Left renal pelvis (tissue), 4 donors: ENCODE results near the gene TRDN. TPM values are rescaled to one million over a fixed set of nuclear protein-coding genes. Genes with fewer than 3 reads are reported as not detected.
"Not testable (repeated sequence)": the region's sequence is repeated elsewhere in the genome, so short reads cannot be mapped to it uniquely, and the experiment has no call there.

Experiments used
- DNase-seq, 4 donors: peaks; one replicate each; pipeline ENCODE4 v3.0.0-alpha.2; 2013; ENCODE audit warnings: low read depth in 4 of 4, low spot score in 3 of 4
- polyA plus RNA-seq, 4 donors: library from polyadenylated mRNA; unstranded; fragments of 120-200 nt; gene quantifications; one replicate each; pipeline ENCODE4 v1.2.1, GENCODE V29; 2013; ENCODE audit not compliant: insufficient read length in 4 of 4

The TRDN gene
- polyA plus RNA-seq, 4 donors = 1.6 to 4.2 (median 2.2) TPM

DNA sequence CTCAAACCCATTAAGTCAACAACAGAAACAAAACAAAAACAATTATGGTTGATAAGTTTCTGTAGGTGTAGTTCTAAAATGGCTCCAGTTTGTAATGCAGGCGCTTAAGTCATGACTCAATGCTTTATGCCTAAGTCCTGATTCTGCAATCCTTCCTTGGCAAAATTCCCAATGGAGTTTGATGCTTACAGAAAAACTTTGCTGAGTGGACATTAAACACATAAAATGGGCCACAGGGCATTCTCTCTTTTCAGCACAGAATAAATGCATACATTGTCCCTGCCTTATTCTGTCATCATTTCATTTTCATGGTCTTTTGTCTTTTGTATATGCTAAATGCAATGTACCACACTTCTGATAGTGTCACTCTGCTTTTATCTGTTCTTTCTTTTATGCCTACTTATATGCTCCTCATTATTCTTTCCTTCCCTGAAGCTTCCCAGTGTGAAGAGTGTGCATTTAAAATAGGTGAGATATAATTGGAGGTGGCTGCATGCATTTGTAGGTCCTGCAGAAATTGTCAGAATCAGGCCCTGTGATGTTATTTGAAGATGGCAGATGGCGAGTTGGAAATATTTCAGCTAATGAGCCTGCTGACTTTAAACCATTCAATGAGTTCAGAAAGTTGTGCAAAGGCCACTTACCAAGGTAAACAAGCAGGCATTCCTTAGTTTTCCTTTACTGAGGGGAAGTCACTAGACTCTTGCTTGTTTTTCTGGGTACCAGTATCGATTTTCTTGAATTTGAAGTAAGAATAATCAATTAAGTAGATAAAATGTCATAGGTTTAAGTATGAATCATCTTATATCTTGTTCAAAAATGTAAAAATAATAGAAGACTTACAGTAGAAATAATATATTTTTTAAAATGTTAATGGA lies 313.1 kb downstream of the TRDN start:
- DNase-seq = no peak

DNA sequence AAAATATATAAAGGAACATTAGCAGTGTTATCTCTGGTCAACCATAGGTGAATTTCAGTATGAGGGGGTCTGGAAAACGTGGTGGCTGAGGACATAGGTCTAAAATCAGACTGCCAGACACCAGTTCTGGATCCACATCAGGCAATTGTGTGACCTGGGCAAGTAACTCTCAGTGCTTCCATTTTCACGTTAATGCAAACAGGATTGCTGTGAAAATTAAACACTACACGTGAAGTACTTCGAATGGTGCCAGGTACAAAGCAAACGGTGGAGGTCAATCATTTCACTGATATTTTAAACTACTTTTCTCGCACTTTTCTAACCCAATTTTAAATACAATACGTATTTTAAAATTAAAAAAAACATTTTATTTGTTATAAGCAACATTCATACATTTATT lies 315.7 kb downstream of the TRDN start:
- no peak for DNase-seq

DNA sequence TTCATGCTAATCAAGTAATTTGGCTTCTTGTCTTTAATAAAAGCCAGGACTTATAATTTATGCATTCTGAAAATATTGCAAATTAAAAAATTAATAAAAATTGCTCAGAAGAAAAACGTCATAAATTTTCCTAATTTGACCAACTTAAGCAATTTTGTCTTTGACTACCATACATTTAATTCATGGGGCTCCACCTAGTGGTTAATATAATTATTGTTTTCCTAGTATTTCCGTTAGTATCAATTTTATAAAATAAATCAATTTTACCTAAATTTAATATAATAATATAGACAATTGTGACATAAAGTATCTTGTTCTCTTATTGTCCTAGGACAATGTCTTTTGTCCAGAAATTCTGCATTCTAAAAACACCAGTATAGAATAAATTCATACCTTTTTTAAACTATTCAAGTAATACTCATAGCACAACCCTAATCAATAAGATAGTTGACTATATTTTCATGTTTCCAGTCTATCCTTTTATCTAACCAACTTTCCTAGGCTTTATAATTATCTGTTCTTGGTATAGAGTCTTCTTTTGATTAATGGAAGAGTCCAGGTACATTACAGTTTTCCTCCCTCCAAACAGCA lies 319.9 kb downstream of the TRDN start:
- no peak for DNase-seq

DNA sequence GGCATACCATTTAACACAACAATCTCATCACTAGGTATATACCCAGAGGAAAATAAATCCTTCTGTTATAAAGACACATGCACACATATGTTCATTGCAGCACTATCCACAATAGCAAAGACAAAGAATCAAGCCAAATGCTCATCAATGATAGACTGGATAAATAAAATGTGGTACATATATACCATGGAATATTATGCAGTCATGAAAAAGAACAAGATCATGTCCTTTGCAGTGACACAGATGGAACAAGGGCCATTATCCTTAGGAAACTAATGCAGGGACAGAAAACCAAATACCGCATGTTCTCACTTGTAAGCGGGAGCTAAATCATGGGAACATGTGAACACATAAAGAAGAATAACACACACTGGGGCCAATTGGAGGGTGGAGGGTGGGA lies 322.3 kb downstream of the TRDN start:
- not testable (repeated sequence) for DNase-seq

DNA sequence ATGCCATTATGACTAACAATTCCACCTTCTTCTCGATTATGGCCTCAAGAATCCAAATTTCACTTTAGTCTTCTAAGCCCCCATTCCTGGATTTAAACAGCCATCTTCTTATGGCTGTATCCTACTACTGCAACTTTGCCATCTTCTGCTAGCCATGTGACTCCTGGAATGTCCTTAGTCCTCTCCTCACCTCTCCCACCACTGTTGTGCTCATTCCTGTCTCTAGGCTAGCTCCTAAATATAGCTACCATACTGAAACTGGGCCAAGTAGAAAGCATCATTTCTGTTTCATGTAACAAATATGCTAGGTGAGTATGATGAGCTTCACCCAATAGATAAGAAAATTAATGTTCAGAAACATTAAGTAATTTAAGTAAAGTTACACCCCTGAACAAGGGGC lies 327.6 kb downstream of the TRDN start:
- no peak for DNase-seq

DNA sequence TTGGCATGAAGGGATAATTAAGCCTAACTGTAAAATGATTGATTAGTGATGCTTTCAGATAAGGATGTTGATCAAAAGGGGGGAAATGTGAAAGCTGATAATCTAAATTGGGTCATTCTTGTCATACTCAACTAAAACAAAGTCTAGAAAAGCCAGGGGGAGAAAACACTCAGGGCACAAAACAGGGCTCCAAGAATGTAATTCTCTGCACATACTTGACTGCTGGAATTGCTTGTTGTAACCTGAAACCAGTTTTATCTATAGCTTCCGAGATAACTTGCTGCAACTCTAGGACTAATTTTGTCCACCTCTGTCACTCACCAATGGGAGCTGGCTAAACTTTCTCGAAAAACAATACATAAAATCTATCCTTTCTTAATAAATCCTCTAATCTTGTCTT lies 330.4 kb downstream of the TRDN start:
- no peak for DNase-seq

DNA sequence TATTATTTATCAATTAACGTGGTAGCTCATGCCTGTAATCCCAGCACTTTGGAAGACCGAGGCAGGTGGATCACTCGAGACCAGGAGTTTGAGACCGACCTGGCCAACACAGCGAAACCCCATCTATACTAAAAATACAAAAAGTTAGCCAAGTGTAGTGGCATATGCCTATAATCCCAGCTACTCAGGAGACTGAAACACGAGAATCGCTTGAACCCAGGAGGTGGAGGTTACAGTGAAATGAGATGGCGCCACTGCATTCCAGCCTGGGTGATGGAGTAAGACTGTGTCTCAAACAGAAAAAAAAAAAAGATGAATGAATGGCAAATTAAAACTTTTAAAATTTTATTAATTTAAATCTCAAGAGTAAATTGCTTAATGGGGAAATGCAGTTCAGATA lies 341.1 kb downstream of the TRDN start:
- DNase-seq = no peak

DNA sequence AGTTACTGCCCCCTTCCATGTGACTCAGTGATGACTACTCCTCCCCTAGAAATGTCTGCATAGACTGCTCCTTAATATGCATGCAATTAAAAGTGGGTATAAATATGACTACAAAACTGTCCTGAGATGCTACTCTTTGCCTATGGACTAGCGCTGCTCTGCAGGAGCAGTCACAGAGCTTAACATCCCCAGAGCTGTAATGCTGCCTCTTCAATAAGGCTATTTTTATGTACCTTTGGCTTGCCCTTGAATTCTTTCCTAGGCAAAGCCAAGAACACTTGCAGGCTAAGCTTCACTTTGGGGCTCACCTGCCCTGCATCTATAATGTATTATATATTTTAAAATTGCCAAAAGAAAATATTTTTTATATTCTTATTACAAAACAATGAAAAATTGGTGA lies 341.6 kb downstream of the TRDN start:
- no peak for DNase-seq

DNA sequence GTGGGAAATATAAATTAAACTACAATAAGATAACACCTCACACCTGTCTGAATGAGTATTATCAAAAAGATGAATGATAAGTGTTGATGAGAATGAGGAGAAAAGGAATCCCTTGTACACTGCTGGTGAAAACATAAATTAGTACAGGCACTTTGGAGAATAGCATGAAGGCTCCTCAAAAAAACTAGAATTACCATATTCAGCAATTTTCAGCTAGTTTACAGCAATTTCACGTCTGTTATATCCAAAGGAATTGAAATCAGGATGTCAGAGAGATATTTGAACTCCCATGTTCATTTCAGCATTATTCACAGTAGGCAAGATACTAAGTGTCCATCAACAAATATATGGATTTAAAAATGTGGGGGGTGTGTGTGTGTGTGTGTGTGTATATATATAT lies 348.1 kb downstream of the TRDN start:
- no peak for DNase-seq

GRCh38 chr6:123276546-123276980 lies 360.2 kb downstream of the TRDN start:
- no peak for DNase-seq

- no peak for DNase-seq
These were observed 372.8 kb downstream of the TRDN start for GRCh38 chr6:123263981-123264380.

GRCh38 chr6:123240626-123241025 lies 396.1 kb downstream of the TRDN start:
- no peak for DNase-seq

DNA sequence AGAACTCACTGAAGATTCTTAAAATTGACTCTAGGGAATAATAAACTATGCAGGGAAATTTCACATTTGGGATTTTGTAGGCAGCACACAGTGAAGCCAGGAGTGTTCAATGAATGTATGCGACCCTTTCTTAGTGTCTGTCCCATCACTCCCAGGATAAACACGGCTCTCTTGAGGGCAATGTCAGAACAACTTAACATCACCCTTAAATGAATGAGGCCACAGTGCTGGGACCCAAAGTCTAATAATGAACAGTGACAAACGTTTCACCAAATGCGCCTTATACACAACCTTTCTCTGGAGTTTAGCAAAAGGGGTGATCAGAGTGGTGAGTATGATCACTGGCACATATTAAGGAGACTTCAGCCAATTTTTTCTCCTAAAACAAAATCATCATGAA lies 403.4 kb downstream of the TRDN start:
- DNase-seq = no peak

- DNase-seq = not testable (repeated sequence)
These were observed 409.0 kb downstream of the TRDN start for GRCh38 chr6:123227789-123228188.

GRCh38 chr6:123226398-123226797 lies 410.4 kb downstream of the TRDN start:
- DNase-seq = no peak

DNA sequence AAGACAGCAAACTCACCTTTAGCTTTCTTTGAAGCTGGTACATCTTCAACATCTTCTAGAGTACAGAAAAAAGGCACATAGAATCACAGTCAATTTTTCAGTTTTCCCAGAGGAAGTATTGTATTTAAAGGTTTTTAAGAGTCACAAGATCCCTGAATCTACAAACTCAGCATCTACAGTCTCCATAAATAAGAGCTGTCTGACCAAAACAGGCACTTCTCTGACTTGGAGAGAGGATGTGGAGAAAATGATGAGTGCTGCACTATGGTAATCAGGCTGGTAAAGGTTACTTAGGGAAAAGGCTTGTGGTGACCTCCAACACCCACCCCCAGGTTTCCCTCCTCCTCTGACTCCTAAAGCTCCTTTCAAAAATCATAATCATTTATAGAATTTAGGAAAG lies 412.7 kb downstream of the TRDN start:
- no peak for DNase-seq

DNA sequence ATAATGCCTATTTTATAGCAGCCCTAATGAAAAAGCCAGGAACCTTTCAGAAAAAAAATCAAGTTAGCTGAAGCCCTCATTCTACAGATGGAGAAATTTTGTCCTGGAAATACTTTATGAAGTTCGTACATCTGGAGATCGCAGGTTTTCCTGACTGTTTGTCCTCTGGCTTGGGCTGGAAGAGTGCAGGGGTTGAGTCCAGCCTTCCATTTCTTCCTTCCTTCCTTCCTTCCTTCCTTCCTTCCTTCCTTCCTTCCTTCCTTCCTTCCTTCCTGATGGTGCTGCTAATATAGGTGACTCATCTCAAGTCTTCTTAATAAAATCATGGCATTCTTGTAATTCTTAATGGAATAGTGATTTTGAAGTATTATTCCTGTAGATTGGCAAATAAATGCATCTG lies 413.3 kb downstream of the TRDN start:
- DNase-seq = no peak

GRCh38 chr6:123215211-123215610 lies 421.5 kb downstream of the TRDN start:
- no peak for DNase-seq

- no peak for DNase-seq
These were observed 422.3 kb downstream of the TRDN start for GRCh38 chr6:123214433-123214832.

GRCh38 chr6:123213921-123214320 lies 422.8 kb downstream of the TRDN start:
- DNase-seq = no peak

DNA sequence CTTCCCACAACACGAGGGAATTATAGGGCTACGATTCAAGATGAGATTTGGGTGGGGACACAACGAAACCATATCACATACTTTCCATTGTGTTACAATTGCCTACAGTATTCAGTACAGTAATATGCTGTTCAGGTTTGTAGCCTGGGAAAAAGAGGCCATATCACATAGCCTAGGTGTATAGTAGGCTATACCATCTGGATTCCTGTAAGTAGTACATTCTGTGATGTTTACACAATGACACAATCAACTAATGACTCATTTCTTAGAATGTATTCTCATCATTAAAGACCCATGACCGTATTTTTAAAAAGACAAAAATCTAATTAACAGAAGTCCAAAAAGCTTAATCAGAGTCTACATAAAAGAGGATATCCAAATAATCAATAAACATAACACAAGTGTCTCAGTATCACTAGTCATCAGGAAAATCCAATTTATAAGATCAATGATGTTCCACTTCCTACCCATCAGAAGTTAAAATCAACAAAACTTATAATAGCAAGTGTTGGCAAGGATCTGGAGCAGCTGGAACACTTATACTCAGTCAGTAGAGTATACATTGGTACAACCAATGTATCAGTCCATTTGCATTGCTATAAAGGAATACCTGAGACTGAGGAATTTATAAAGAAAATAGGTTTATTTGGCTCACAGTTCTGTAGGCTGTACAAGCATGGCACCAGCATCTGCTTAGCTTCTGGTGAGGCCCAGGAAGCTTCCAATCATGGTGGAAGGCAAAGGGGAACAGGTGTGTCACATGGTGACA lies 424.8 kb downstream of the TRDN start:
- DNase-seq = no peak

DNA sequence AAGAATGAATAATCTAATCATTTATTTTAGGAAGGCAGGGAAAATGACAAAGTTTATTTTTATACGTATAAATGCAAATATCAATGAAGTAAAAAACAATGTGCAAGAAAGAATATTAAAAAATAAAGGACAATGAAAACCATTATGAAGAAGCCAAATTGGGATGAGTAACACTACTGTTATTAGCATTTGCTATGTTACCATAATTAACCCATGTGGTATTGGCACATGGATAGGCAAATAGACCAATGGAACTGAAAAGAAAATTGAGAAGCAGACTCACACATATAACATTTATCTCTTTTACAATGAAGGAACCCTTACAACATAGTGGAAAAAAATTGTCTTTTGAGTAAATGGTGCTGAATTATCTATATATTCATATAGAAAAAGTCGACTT lies 426.1 kb downstream of the TRDN start:
- no peak for DNase-seq
